ENCODE data around the gene PEBP1.

DNA sequence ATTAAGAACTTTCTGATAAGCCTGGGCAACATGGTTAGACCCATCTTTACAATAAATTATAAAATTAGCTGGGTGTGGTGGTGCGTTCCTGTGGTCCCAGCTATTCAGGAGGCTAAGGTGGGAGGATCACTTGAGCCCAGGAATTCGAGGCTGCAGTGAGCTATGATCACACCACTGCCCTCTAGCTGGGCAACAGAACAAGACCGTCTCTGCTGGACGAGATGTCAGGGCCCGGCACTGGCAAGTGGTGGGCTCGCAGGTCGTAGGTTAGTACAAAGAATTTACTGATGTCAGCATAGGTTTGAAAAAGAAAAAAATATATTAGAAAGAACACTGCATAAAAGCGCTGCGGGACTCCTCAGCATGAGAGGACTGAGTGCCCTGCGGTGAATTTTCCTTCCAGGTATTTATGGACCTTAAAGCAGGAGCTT is 16.5 kb upstream of the PEBP1 start:
- TF ChIP-seq, protein P1, sequence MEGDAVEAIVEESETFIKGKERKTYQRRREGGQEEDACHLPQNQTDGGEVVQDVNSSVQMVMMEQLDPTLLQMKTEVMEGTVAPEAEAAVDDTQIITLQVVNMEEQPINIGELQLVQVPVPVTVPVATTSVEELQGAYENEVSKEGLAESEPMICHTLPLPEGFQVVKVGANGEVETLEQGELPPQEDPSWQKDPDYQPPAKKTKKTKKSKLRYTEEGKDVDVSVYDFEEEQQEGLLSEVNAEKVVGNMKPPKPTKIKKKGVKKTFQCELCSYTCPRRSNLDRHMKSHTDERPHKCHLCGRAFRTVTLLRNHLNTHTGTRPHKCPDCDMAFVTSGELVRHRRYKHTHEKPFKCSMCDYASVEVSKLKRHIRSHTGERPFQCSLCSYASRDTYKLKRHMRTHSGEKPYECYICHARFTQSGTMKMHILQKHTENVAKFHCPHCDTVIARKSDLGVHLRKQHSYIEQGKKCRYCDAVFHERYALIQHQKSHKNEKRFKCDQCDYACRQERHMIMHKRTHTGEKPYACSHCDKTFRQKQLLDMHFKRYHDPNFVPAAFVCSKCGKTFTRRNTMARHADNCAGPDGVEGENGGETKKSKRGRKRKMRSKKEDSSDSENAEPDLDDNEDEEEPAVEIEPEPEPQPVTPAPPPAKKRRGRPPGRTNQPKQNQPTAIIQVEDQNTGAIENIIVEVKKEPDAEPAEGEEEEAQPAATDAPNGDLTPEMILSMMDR (IDR thresholded peaks at IDR 0.05; ENCODE audit: insufficient read depth, low read length) = no peak
- TF ChIP-seq SPI1 (IDR thresholded peaks at IDR 0.05; ENCODE audit: borderline replicate concordance, low read depth) (no peak), POLR2AphosphoS5 (IDR thresholded peaks at IDR 0.05; ENCODE audit: low read depth) (no peak)
- TF ChIP-seq, protein P2, sequence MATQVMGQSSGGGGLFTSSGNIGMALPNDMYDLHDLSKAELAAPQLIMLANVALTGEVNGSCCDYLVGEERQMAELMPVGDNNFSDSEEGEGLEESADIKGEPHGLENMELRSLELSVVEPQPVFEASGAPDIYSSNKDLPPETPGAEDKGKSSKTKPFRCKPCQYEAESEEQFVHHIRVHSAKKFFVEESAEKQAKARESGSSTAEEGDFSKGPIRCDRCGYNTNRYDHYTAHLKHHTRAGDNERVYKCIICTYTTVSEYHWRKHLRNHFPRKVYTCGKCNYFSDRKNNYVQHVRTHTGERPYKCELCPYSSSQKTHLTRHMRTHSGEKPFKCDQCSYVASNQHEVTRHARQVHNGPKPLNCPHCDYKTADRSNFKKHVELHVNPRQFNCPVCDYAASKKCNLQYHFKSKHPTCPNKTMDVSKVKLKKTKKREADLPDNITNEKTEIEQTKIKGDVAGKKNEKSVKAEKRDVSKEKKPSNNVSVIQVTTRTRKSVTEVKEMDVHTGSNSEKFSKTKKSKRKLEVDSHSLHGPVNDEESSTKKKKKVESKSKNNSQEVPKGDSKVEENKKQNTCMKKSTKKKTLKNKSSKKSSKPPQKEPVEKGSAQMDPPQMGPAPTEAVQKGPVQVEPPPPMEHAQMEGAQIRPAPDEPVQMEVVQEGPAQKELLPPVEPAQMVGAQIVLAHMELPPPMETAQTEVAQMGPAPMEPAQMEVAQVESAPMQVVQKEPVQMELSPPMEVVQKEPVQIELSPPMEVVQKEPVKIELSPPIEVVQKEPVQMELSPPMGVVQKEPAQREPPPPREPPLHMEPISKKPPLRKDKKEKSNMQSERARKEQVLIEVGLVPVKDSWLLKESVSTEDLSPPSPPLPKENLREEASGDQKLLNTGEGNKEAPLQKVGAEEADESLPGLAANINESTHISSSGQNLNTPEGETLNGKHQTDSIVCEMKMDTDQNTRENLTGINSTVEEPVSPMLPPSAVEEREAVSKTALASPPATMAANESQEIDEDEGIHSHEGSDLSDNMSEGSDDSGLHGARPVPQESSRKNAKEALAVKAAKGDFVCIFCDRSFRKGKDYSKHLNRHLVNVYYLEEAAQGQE (IDR thresholded peaks at IDR 0.05; ENCODE audit: insufficient replicate concordance, low read depth) = no peak

All from HL-60 (cell line).